ENCODE data around the gene ARMH1. TPM values are rescaled to one million over a fixed set of nuclear protein-coding genes. Genes with fewer than 3 reads are reported as not detected.

The ARMH1 gene
- total and polyA plus RNA-seq, 2 donors (not counting 1 experiment from before 2014, with no cell fraction given): 10.2 to 225 TPM

DNA sequence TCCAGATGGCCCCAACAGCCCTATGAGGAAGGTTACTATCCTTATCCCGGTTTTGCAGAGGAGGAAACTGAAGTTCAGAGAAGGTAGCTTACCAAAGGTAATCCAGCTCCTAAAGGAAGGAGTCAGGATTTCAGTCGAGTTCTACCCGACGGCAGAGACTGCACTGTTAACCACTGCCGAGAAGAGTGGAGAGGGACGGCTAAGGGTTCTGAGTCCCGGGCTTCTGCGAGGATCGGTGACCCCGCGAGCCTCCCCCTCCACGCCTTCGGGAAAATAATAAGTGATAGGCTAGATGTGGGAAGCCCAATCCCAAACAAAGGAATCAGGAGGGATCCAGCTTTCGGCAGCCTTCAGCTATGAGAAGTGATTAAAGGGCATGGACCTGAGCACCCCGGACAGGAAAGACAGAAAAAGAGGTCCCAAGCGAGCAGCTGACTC is 820 bp upstream of the ARMH1 start:
- no peak for DNase-seq
- ChIA-PET CTCF (interaction anchor here (0.9 to 5.3 kb wide), 10 partner anchors 14 to 102 kb away, joined by 3 to 33 read pairs (median 5); no protein-coding TSS in a partner anchor), POLR2A (interaction anchor here (0.6 to 2.3 kb wide), 13 partner anchors 28 to 1010 kb away, joined by 3 to 20 read pairs (median 6); partner anchors contain the start of genes PLK3, RNU5D-1, RPS8 and TOE1)
- H3K27me3 ChIP-seq (replicated peaks in 1 of 4; ENCODE audit: control extremely low read depth in 1 of 4, control insufficient read depth in 3 of 4, insufficient read depth in 4 of 4, low read length in 3 of 4): no peaks in the 10 kb centered on the region
- H3K4me3 ChIP-seq (ENCODE audit: control extremely low read depth in 1 of 5, extremely low read depth in 1 of 5, insufficient read depth in 1 of 5, low read depth in 2 of 5, low read length in 4 of 5): peak overlapping the region; percentile 70 to 88 (median 84)
- no peak for ATAC-seq (ENCODE audit: low read depth)
- intact Hi-C loops (cut with micrococcal nuclease): loop anchor here (1.0 to 5.0 kb wide), 9 partner anchors 22 to 827 kb away; partner anchors contain the start of genes CCDC163, DMAP1, EIF2B3 and KIF2C
- WGBS (ENCODE audit: insufficient coverage): 0% methylated on average over 6 of the region's 16 CpGs
- peak overlapping the region; percentile 98 for H3K4me2 ChIP-seq (replicated peaks; ENCODE audit: low read depth, low read length, poor library complexity, severe bottlenecking)
- peak overlapping the region; percentile 93 for H3K9ac ChIP-seq (ENCODE audit: low read length)
- peak overlapping the region; percentile 86 for H2AFZ ChIP-seq (ENCODE audit: insufficient read depth, low read depth, low read length, poor library complexity, severe bottlenecking)
- peak overlapping the region; percentile 87 to 94 for H3K27ac ChIP-seq (ENCODE audit: low read length in 2 of 2)
- H4K20me1 ChIP-seq (ENCODE audit: control insufficient read depth, insufficient read depth, low read length, poor library complexity, severe bottlenecking): no peaks in the 10 kb centered on the region
- Mint-ChIP-seq H3K4me1 (peaks cover 35% of the 10 kb centered on the region), H3K27ac (peak overlapping the region; percentile 96), H3K4me3 (peak overlapping the region; percentile 91), H3K27me3 (no peaks in the 10 kb centered on the region), H3K9me3 (ENCODE audit: insufficient read depth) (no peaks in the 10 kb centered on the region)
- no peaks in the 10 kb centered on the region for H3K36me3 ChIP-seq (replicated peaks in 1 of 2; ENCODE audit: control extremely low read depth in 1 of 2, control insufficient read depth in 1 of 2, extremely low read depth in 1 of 2, insufficient read depth in 2 of 2, low read length in 1 of 2)
- no peaks in the 10 kb centered on the region for H3K9me3 ChIP-seq (ENCODE audit: control extremely low read depth in 1 of 3, control insufficient read depth in 2 of 3, insufficient read depth in 1 of 3, low read length in 2 of 3)
- H3K4me1 ChIP-seq (ENCODE audit: control insufficient read depth in 2 of 2, insufficient read depth in 2 of 2, low read length in 2 of 2): peaks cover 34 to 50% of the 10 kb centered on the region in 2 donors
- peaks cover 2% of the 10 kb centered on the region for H3K79me2 ChIP-seq (ENCODE audit: control insufficient read depth, insufficient read depth, low read length)
- TF ChIP-seq CTCF (IDR thresholded peaks at IDR 0.05) (no peak), EZH2 (IDR thresholded peaks at IDR 0.05; ENCODE audit: borderline replicate concordance, insufficient read depth, low read depth, low read length, poor library complexity, severe bottlenecking) (no peak)

GRCh38 chr1:44675186-44675585 is 672 bp downstream of the ARMH1 start:
- Mint-ChIP-seq H3K4me1 (peaks cover 35% of the 10 kb centered on the region), H3K27ac (peak overlapping the region; percentile 96), H3K9me3 (ENCODE audit: insufficient read depth) (no peaks in the 10 kb centered on the region), H3K4me3 (peak overlapping the region; percentile 91), H3K27me3 (no peaks in the 10 kb centered on the region)
- 93% methylated on average over 2 of the region's 7 CpGs for WGBS (ENCODE audit: insufficient coverage)
- Histone ChIP-seq H3K79me2 (ENCODE audit: control insufficient read depth, insufficient read depth, low read length) (no peaks in the 10 kb centered on the region), H2AFZ (ENCODE audit: insufficient read depth, low read depth, low read length, poor library complexity, severe bottlenecking) (no peak overlapping the region), H3K36me3 (replicated peaks in 1 of 2; ENCODE audit: control extremely low read depth in 1 of 2, control insufficient read depth in 1 of 2, extremely low read depth in 1 of 2, insufficient read depth in 2 of 2, low read length in 1 of 2) (no peaks in the 10 kb centered on the region), H3K27me3 (replicated peaks in 1 of 4; ENCODE audit: control extremely low read depth in 1 of 4, control insufficient read depth in 3 of 4, insufficient read depth in 4 of 4, low read length in 3 of 4) (no peaks in the 10 kb centered on the region), H3K4me2 (replicated peaks; ENCODE audit: low read depth, low read length, poor library complexity, severe bottlenecking) (peak overlapping the region; percentile 98), H3K9me3 (ENCODE audit: control extremely low read depth in 1 of 3, control insufficient read depth in 2 of 3, insufficient read depth in 1 of 3, low read length in 2 of 3) (no peaks in the 10 kb centered on the region), H3K4me1 (ENCODE audit: control insufficient read depth in 2 of 2, insufficient read depth in 2 of 2, low read length in 2 of 2) (peaks cover 34 to 50% of the 10 kb centered on the region in 2 donors), H3K9ac (ENCODE audit: low read length) (peak overlapping the region; percentile 93), H3K4me3 (ENCODE audit: control extremely low read depth in 1 of 5, extremely low read depth in 1 of 5, insufficient read depth in 1 of 5, low read depth in 2 of 5, low read length in 4 of 5) (peak overlapping the region in 2 of 5 experiments; percentile 85 to 88), H3K27ac (ENCODE audit: low read length in 2 of 2) (peak overlapping the region in 1 of 2 donors; percentile 94), H4K20me1 (ENCODE audit: control insufficient read depth, insufficient read depth, low read length, poor library complexity, severe bottlenecking) (no peaks in the 10 kb centered on the region)
- TF ChIP-seq EZH2 (IDR thresholded peaks at IDR 0.05; ENCODE audit: borderline replicate concordance, insufficient read depth, low read depth, low read length, poor library complexity, severe bottlenecking) (no peak), CTCF (IDR thresholded peaks at IDR 0.05) (no peak)
- CTCF ChIA-PET: interaction anchor here (0.7 to 5.3 kb wide), 8 partner anchors 20 to 46 kb away, joined by 3 to 33 read pairs (median 6); no protein-coding TSS in a partner anchor
- DNase-seq (no peak), ATAC-seq (ENCODE audit: low read depth) (no peak)
- intact Hi-C loops (cut with micrococcal nuclease): no loop called here
- POLR2A ChIA-PET: interaction anchor here (1.0 to 2.3 kb wide), 4 partner anchors 20 to 664 kb away, joined by 3 to 20 read pairs (median 4); partner anchors contain the start of gene TOE1

Data from B cell (primary cell).